ENCODE measurements around the gene SHPK.

SHPK gene

GRCh38 chr17:3668279-3669084, 32.4 kb upstream of the SHPK start, which contains the start of the genes EMC6 and TAX1BP3:
TSS of gene EMC6 (plus strand) at chr17:3668812. CDS start at chr17:3669147, 335 bp downstream.
TSS of gene TAX1BP3 (minus strand) at chr17:3668578. CDS start at chr17:3668526, 52 bp downstream.
- Mint-ChIP-seq H3K4me1 (ENCODE audit: low read depth) (peaks cover 23% of the 10 kb centered on the region), H3K27me3 (ENCODE audit: low read depth) (no peaks in the 10 kb centered on the region), H3K27ac (peak within 1 kb of the TSS; percentile 91), H3K4me3 (peak within 1 kb of the TSS; percentile 96), H3K9me3 (no peaks in the 10 kb centered on the region), H3K36me3 (ENCODE audit: low read depth) (peaks cover 12% of the 10 kb centered on the region)

- Mint-ChIP-seq H3K27ac (peak overlapping the region; percentile 62), H3K27me3 (ENCODE audit: low read depth) (no peaks in the 10 kb centered on the region), H3K4me1 (ENCODE audit: low read depth) (peaks cover 23% of the 10 kb centered on the region), H3K4me3 (peak overlapping the region; percentile 96), H3K36me3 (ENCODE audit: low read depth) (peaks cover 7% of the 10 kb centered on the region), H3K9me3 (no peaks in the 10 kb centered on the region)
Observed at GRCh38 chr17:3667366-3668278, 31.6 kb upstream of the SHPK start.

- Mint-ChIP-seq H3K9me3 (no peaks in the 10 kb centered on the region), H3K4me3 (peak overlapping the region; percentile 79), H3K27me3 (ENCODE audit: low read depth) (no peaks in the 10 kb centered on the region), H3K36me3 (ENCODE audit: low read depth) (peaks cover 3% of the 10 kb centered on the region), H3K27ac (peak overlapping the region; percentile 41), H3K4me1 (ENCODE audit: low read depth) (peaks cover 20% of the 10 kb centered on the region)
Observed at GRCh38 chr17:3666516-3666915, 30.5 kb upstream of the SHPK start.

- Mint-ChIP-seq H3K4me1 (ENCODE audit: low read depth) (peaks cover 19% of the 10 kb centered on the region), H3K27ac (no peak overlapping the region), H3K36me3 (ENCODE audit: low read depth) (peaks cover 1% of the 10 kb centered on the region), H3K4me3 (peak overlapping the region; percentile 60), H3K9me3 (no peaks in the 10 kb centered on the region), H3K27me3 (ENCODE audit: low read depth) (no peaks in the 10 kb centered on the region)
Observed at GRCh38 chr17:3665834-3666233, 29.8 kb upstream of the SHPK start.

GRCh38 chr17:3663102-3664011, 27.3 kb upstream of the SHPK start:
- peaks cover 11% of the 10 kb centered on the region for H3K4me1 Mint-ChIP-seq (ENCODE audit: low read depth)
- H3K27ac Mint-ChIP-seq: no peak overlapping the region
- H3K27me3 Mint-ChIP-seq (ENCODE audit: low read depth): no peaks in the 10 kb centered on the region
- H3K36me3 Mint-ChIP-seq (ENCODE audit: low read depth): no peaks in the 10 kb centered on the region
- no peak overlapping the region for H3K4me3 Mint-ChIP-seq
- H3K9me3 Mint-ChIP-seq: no peaks in the 10 kb centered on the region

GRCh38 chr17:3660311-3660891, 24.4 kb upstream of the SHPK start:
- no peaks in the 10 kb centered on the region for H3K36me3 Mint-ChIP-seq (ENCODE audit: low read depth)
- H3K9me3 Mint-ChIP-seq: no peaks in the 10 kb centered on the region
- no peaks in the 10 kb centered on the region for H3K4me1 Mint-ChIP-seq (ENCODE audit: low read depth)
- no peak overlapping the region for H3K4me3 Mint-ChIP-seq
- no peaks in the 10 kb centered on the region for H3K27me3 Mint-ChIP-seq (ENCODE audit: low read depth)
- no peak overlapping the region for H3K27ac Mint-ChIP-seq

GRCh38 chr17:3659541-3660111, 23.6 kb upstream of the SHPK start:
- Mint-ChIP-seq H3K27me3 (ENCODE audit: low read depth) (no peaks in the 10 kb centered on the region), H3K4me1 (ENCODE audit: low read depth) (no peaks in the 10 kb centered on the region), H3K4me3 (no peak overlapping the region), H3K9me3 (no peaks in the 10 kb centered on the region), H3K36me3 (ENCODE audit: low read depth) (no peaks in the 10 kb centered on the region), H3K27ac (no peak overlapping the region)

GRCh38 chr17:3658784-3659449, 22.9 kb upstream of the SHPK start:
- no peak overlapping the region for H3K27ac Mint-ChIP-seq
- H3K9me3 Mint-ChIP-seq: no peaks in the 10 kb centered on the region
- no peaks in the 10 kb centered on the region for H3K36me3 Mint-ChIP-seq (ENCODE audit: low read depth)
- no peak overlapping the region for H3K4me3 Mint-ChIP-seq
- no peaks in the 10 kb centered on the region for H3K4me1 Mint-ChIP-seq (ENCODE audit: low read depth)
- no peaks in the 10 kb centered on the region for H3K27me3 Mint-ChIP-seq (ENCODE audit: low read depth)

GRCh38 chr17:3657874-3658783, 22.1 kb upstream of the SHPK start:
- Mint-ChIP-seq H3K9me3 (no peaks in the 10 kb centered on the region), H3K27me3 (ENCODE audit: low read depth) (no peaks in the 10 kb centered on the region), H3K4me1 (ENCODE audit: low read depth) (no peaks in the 10 kb centered on the region), H3K36me3 (ENCODE audit: low read depth) (no peaks in the 10 kb centered on the region), H3K27ac (peak overlapping the region; percentile 41), H3K4me3 (no peak overlapping the region)

GRCh38 chr17:3657588-3657869, 21.5 kb upstream of the SHPK start:
- Mint-ChIP-seq H3K36me3 (ENCODE audit: low read depth) (no peaks in the 10 kb centered on the region), H3K4me1 (ENCODE audit: low read depth) (no peaks in the 10 kb centered on the region), H3K4me3 (no peak overlapping the region), H3K27me3 (ENCODE audit: low read depth) (no peaks in the 10 kb centered on the region), H3K27ac (no peak overlapping the region), H3K9me3 (no peaks in the 10 kb centered on the region)

GRCh38 chr17:3656755-3657587, 20.9 kb upstream of the SHPK start:
- Mint-ChIP-seq H3K27ac (peak overlapping the region; percentile 5), H3K27me3 (ENCODE audit: low read depth) (no peaks in the 10 kb centered on the region), H3K9me3 (no peaks in the 10 kb centered on the region), H3K36me3 (ENCODE audit: low read depth) (no peaks in the 10 kb centered on the region), H3K4me1 (ENCODE audit: low read depth) (no peaks in the 10 kb centered on the region), H3K4me3 (no peak overlapping the region)

- no peaks in the 10 kb centered on the region for H3K9me3 Mint-ChIP-seq
- H3K36me3 Mint-ChIP-seq (ENCODE audit: low read depth): no peaks in the 10 kb centered on the region
- no peaks in the 10 kb centered on the region for H3K27me3 Mint-ChIP-seq (ENCODE audit: low read depth)
- no peak overlapping the region for H3K27ac Mint-ChIP-seq
- H3K4me1 Mint-ChIP-seq (ENCODE audit: low read depth): no peaks in the 10 kb centered on the region
- H3K4me3 Mint-ChIP-seq: no peak overlapping the region
Observed at GRCh38 chr17:3656353-3656752, 20.3 kb upstream of the SHPK start.

Data from T-helper 1 cell treated with Interleukin-12 subunit alpha and Interleukin-12 subunit beta and Interleukin-4 antibody, amounts not matched to agents 30 μg/mL and 1 μg/mL, for 36 hours (primary cell).